ENCODE measurements around the gene LMF1.

The LMF1 gene

DNA sequence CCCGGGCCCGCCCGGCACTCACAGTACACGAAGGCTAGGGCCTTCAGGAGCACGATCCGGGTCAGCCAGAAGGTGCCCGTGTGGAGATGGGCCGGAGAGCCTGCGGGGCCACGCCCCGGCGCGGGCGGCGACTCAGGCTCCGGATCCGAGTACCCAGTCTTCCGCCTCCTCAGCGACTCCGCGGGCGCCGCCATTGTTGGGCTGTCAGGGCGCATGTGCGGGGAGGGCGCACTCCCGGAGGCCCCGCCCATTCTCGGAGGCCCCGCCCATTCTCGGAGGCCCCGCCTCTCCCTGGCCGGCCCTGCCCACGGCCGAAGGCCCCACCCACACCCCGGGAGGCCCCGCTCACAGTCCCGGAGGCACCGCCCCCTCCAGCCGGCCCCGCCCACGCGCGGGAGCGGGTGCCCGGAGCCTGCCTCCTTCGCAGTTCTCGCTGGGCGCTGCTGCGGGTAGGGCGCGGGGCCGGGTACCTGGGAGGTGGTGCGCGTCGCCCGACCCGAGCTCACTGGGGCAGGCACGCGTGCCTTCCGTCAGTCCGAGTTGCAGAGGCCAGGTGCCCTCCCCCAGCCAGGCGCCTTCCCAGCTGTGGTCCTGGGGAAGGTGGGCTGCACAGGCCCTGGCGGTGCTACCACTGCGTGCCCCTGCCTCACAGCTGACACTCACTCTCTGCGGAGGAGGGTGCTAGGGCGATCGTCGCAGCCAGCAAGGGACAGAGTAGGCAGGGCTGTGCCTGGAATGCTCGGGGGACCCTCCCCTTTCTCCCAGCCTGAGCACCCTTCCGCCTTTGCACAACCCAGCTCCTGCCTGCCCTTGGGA is at the start of gene LMF1:
Gene LMF1 (minus strand): TSS at position 219 of the 816 bp plus-strand sequence. CDS start 4 bp downstream, at position 215.
- peaks cover 53% of the 10 kb centered on the region for H3K4me1 ChIP-seq
- TF ChIP-seq Cebpa-rat (IDR thresholded peaks at IDR 0.05), result no peak
- peaks cover 37% of the 10 kb centered on the region for H3K27me3 ChIP-seq
- peaks cover 17% of the 10 kb centered on the region for H4K20me1 ChIP-seq
- H3K4me3 ChIP-seq, result peak within 1 kb of the TSS; percentile 94
- H3K9me3 ChIP-seq, result peaks cover 5% of the 10 kb centered on the region; the same call in 1 of the 2 replicates
- peaks cover 20% of the 10 kb centered on the region for H3K36me3 ChIP-seq
- peak within 1 kb of the TSS; percentile 93 for H3K27ac ChIP-seq
- peak within 1 kb of the TSS; percentile 100 for H3K4me2 ChIP-seq
- H3K9ac ChIP-seq, result peak within 1 kb of the TSS; percentile 94

GRCh38 chr16:1020091-1020399 is 49.3 kb upstream of the LMF1 start:
- no peaks in the 10 kb centered on the region for H3K4me1 ChIP-seq
- no peak for TF ChIP-seq Cebpa-rat (IDR thresholded peaks at IDR 0.05)
- H3K27ac ChIP-seq, result no peak overlapping the region
- no peaks in the 10 kb centered on the region for H3K36me3 ChIP-seq
- no peaks in the 10 kb centered on the region for H3K9me3 ChIP-seq
- H3K9ac ChIP-seq, result no peak overlapping the region
- H3K4me2 ChIP-seq, result no peak overlapping the region
- H3K4me3 ChIP-seq, result no peak overlapping the region
- peaks cover 71% of the 10 kb centered on the region for H3K27me3 ChIP-seq
- H4K20me1 ChIP-seq, result peaks cover 20% of the 10 kb centered on the region

GRCh38 chr16:1019231-1020090 is 48.7 kb upstream of the LMF1 start:
- Histone ChIP-seq H3K9ac (no peak overlapping the region), H3K4me2 (no peak overlapping the region), H3K4me3 (no peak overlapping the region), H3K9me3 (no peaks in the 10 kb centered on the region), H3K27ac (no peak overlapping the region), H3K4me1 (no peaks in the 10 kb centered on the region), H4K20me1 (peaks cover 16% of the 10 kb centered on the region; the same call in 1 of the 2 replicates), H3K36me3 (no peaks in the 10 kb centered on the region), H3K27me3 (peaks cover 65% of the 10 kb centered on the region)
- TF ChIP-seq Cebpa-rat (IDR thresholded peaks at IDR 0.05), result no peak

- Histone ChIP-seq H3K9me3 (no peaks in the 10 kb centered on the region), H3K9ac (no peak overlapping the region), H3K4me1 (no peaks in the 10 kb centered on the region), H3K27me3 (peaks cover 57% of the 10 kb centered on the region), H3K27ac (no peak overlapping the region), H3K4me3 (no peak overlapping the region), H4K20me1 (peaks cover 12% of the 10 kb centered on the region; the same call in 1 of the 2 replicates), H3K4me2 (no peak overlapping the region), H3K36me3 (no peaks in the 10 kb centered on the region)
- no peak for TF ChIP-seq Cebpa-rat (IDR thresholded peaks at IDR 0.05)
Measured at GRCh38 chr16:1018447-1019198, 47.8 kb upstream of the LMF1 start.

- H3K4me2 ChIP-seq, result no peak overlapping the region
- no peaks in the 10 kb centered on the region for H3K36me3 ChIP-seq
- H3K9me3 ChIP-seq, result no peaks in the 10 kb centered on the region
- H3K27ac ChIP-seq, result no peak overlapping the region
- no peak overlapping the region for H3K9ac ChIP-seq
- no peak for TF ChIP-seq Cebpa-rat (IDR thresholded peaks at IDR 0.05)
- peaks cover 28% of the 10 kb centered on the region for H4K20me1 ChIP-seq
- no peaks in the 10 kb centered on the region for H3K4me1 ChIP-seq
- H3K4me3 ChIP-seq, result no peak overlapping the region
- peaks cover 57% of the 10 kb centered on the region for H3K27me3 ChIP-seq
Measured at GRCh38 chr16:1014771-1015495, 44.1 kb upstream of the LMF1 start.

DNA sequence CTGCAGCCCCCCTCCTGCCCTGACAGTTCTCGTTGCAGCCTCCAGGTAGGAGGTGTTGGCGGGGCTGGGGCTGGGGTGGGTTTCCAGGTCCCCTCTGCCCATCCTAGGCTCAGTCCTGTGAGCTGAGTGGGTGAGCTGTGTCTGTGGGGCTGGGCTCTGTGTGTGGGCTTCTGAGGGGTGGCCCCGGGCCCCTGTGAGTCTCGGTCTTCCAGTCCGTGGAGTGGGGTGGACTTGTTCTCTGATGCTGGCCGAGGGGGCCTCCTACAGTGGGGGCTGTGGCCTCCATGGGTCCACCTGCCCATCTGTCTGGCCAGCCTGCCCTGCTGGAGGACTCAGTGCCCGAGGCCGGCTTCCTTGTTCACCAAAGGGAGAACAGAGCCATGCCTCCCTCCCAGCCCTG is 43.4 kb upstream of the LMF1 start:
- no peak for TF ChIP-seq Cebpa-rat (IDR thresholded peaks at IDR 0.05)
- Histone ChIP-seq H3K27ac (no peak overlapping the region), H3K4me1 (no peaks in the 10 kb centered on the region), H3K9ac (no peak overlapping the region), H3K4me3 (no peak overlapping the region), H3K9me3 (no peaks in the 10 kb centered on the region), H3K27me3 (peaks cover 57% of the 10 kb centered on the region), H3K36me3 (no peaks in the 10 kb centered on the region), H4K20me1 (peaks cover 33% of the 10 kb centered on the region), H3K4me2 (no peak overlapping the region)

DNA sequence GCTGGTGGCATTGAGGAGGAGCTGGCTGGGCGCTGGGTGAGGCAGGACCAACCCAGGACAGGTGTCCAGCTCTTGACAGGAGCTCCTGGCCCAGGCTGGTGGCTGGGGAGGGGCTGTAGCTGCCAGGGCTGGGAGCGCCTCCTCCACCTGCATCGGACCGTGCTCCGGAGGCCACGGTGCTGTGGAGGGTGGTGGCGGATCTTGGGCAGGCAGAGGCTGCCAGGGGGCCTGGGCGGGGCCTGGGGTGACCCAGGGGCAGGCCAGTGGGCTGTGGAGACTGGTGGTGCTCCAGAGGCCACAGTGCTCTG is 42.8 kb upstream of the LMF1 start:
- H3K9ac ChIP-seq, result no peak overlapping the region
- H3K27ac ChIP-seq, result no peak overlapping the region
- H3K36me3 ChIP-seq, result no peaks in the 10 kb centered on the region
- H3K4me1 ChIP-seq, result no peaks in the 10 kb centered on the region
- no peak overlapping the region for H3K4me2 ChIP-seq
- peaks cover 39% of the 10 kb centered on the region for H4K20me1 ChIP-seq
- H3K9me3 ChIP-seq, result no peaks in the 10 kb centered on the region
- H3K4me3 ChIP-seq, result no peak overlapping the region
- peaks cover 57% of the 10 kb centered on the region for H3K27me3 ChIP-seq
- TF ChIP-seq Cebpa-rat (IDR thresholded peaks at IDR 0.05), result no peak

GRCh38 chr16:1012722-1013592 is 42.2 kb upstream of the LMF1 start:
- Histone ChIP-seq H3K4me1 (no peaks in the 10 kb centered on the region), H3K9me3 (no peaks in the 10 kb centered on the region), H3K27me3 (peaks cover 57% of the 10 kb centered on the region), H3K27ac (no peak overlapping the region), H4K20me1 (peaks cover 41% of the 10 kb centered on the region), H3K36me3 (no peaks in the 10 kb centered on the region), H3K4me3 (no peak overlapping the region), H3K4me2 (no peak overlapping the region), H3K9ac (no peak overlapping the region)
- TF ChIP-seq Cebpa-rat (IDR thresholded peaks at IDR 0.05), result no peak
